NCI-H1105 (cell line): ENCODE data around the gene LAMP5.

Experiments used
- DNase-seq: peaks from one replicate; lab custom pipeline; 2025; lab: John Stamatoyannopoulos, UW

Gene LAMP5

GRCh38 chr20:9500121-9500520, 14.3 kb upstream of the LAMP5 start:
- DNase-seq = no peak

GRCh38 chr20:9501473-9501872, 12.9 kb upstream of the LAMP5 start:
- DNase-seq = no peak

GRCh38 chr20:9503526-9504245, 10.7 kb upstream of the LAMP5 start:
- no peak for DNase-seq

GRCh38 chr20:9506280-9506821, 8.0 kb upstream of the LAMP5 start:
- no peak for DNase-seq

- DNase-seq = no peak
Measured at GRCh38 chr20:9506964-9507369, 7.4 kb upstream of the LAMP5 start.

GRCh38 chr20:9507544-9508239, 6.7 kb upstream of the LAMP5 start:
- no peak for DNase-seq

GRCh38 chr20:9508240-9508661, 6.1 kb upstream of the LAMP5 start:
- no peak for DNase-seq

GRCh38 chr20:9508696-9509178, 5.7 kb upstream of the LAMP5 start:
- no peak for DNase-seq

GRCh38 chr20:9509246-9509645, 5.1 kb upstream of the LAMP5 start:
- no peak for DNase-seq

- DNase-seq = no peak
Measured at GRCh38 chr20:9510911-9511310, 3.5 kb upstream of the LAMP5 start.

- no peak for DNase-seq
Measured at GRCh38 chr20:9514072-9514460, 324 bp upstream of the LAMP5 start.

- no peak for DNase-seq
Measured at GRCh38 chr20:9515214-9515585, 810 bp downstream of the LAMP5 start.

GRCh38 chr20:9515741-9516233, 1.4 kb downstream of the LAMP5 start:
- no peak for DNase-seq

GRCh38 chr20:9516234-9516871, 2.0 kb downstream of the LAMP5 start:
- DNase-seq = no peak

GRCh38 chr20:9517297-9518162, 3.1 kb downstream of the LAMP5 start:
- no peak for DNase-seq

GRCh38 chr20:9518576-9519175, 4.3 kb downstream of the LAMP5 start:
- DNase-seq = no peak

GRCh38 chr20:9520086-9520485, 5.7 kb downstream of the LAMP5 start:
- no peak for DNase-seq

GRCh38 chr20:9523636-9524035, 9.2 kb downstream of the LAMP5 start:
- no peak for DNase-seq

GRCh38 chr20:9531581-9531980, 17.2 kb downstream of the LAMP5 start:
- no peak for DNase-seq

- DNase-seq = no peak
Measured at GRCh38 chr20:9532069-9532838, 17.9 kb downstream of the LAMP5 start.
